Measurements from ENCODE around the gene TMEM63A. TPM values are rescaled to one million over a fixed set of nuclear protein-coding genes. Genes with fewer than 3 reads are reported as not detected.
A peak's percentile ranks its signal among the peaks of the same experiment; 100 is the strongest.
"Not testable (repeated sequence)": the region's sequence is repeated elsewhere in the genome, so short reads cannot be mapped to it uniquely, and the experiment has no call there.

TMEM63A gene
- total RNA-seq (100 to 1,000 TPM in 3 of 5 donors, 10 to 100 TPM in 2; 82.6 to 208 (median 101) TPM), polyA plus RNA-seq (10 to 100 TPM in 2 of 3 donors, 1 to 10 TPM in 1; 5.3 to 25.7 (median 22.8) TPM)
- long read RNA-seq, donor 1, result 0 reads
- long read RNA-seq, donor 2, full-length matches to known transcripts, result 5 of 5 reads
- long read RNA-seq, donor 2, partial matches to known transcripts, result 0 of 5 reads
- long read RNA-seq, donor 2, other reads (novel, unspliced or antisense), result 0 of 5 reads
- long read RNA-seq, donor 3, partial matches to known transcripts, result 0 of 3 reads
- long read RNA-seq, donor 3, other reads (novel, unspliced or antisense), result 0 of 3 reads
- long read RNA-seq, donor 4, result 0 reads
- long read RNA-seq, donor 5, full-length matches to known transcripts, result 5 of 5 reads
- long read RNA-seq, donor 5, partial matches to known transcripts, result 0 of 5 reads
- long read RNA-seq, donor 5, other reads (novel, unspliced or antisense), result 0 of 5 reads
- long read RNA-seq, donor 6, result 0 reads
- long read RNA-seq, donor 7, full-length matches to known transcripts, result 3 of 8 reads
- long read RNA-seq, donor 7, partial matches to known transcripts, result 5 of 8 reads
- long read RNA-seq, donor 7, other reads (novel, unspliced or antisense), result 0 of 8 reads
- long read RNA-seq, donor 8, full-length matches to known transcripts, result 7 of 7 reads
- long read RNA-seq, donor 8, partial matches to known transcripts, result 0 of 7 reads
- long read RNA-seq, donor 8, other reads (novel, unspliced or antisense), result 0 of 7 reads
- long read RNA-seq, donor 9, partial matches to known transcripts, result 0 of 1 reads
- long read RNA-seq, donor 9, other reads (novel, unspliced or antisense), result 0 of 1 reads
- long read RNA-seq, donor 10, full-length matches to known transcripts, result 1 of 1 reads
- long read RNA-seq, donor 10, partial matches to known transcripts, result 0 of 1 reads
- long read RNA-seq, donor 10, other reads (novel, unspliced or antisense), result 0 of 1 reads

DNA sequence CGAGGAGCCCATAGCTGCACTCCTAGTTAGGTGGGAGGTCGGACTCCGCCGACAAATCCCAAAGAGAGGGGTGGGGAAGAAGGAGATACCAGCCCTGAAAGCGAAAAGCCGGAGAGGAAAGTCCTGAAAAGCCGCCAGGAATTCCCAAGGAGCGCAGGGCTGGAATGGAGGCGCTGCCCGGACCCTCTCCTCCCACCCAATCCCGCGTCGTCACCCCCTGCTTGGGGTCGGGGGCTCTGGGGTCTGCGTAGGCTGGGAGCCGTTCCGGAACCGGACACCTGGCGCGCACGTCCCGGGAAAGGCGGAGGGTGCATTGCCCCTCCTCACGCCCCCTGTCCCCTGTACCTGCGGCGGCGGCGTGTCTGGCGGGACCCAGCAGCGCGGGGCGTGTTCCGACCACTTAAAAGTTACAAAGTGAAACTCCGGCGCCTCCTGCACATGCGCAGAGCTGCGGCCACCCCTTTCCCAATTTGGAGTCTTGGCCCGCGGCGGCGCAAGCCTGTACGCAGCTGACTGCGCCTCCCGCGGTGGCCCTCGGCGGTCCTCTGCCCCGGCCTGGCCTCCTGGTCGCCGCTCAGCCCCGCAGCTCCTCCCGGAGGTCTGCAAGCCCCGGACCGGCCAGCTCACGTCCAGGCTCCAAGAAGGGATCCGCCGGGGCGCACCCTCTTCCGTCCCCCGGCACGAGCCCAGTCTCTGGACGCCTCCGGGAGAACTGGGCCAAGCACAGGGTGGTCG is at the start of gene TMEM63A:
TMEM63A (minus strand) TSS at position 422 of the 735 bp plus-strand sequence. CDS start 4,800 bp downstream, outside the sequence.
- intact Hi-C loops (cut with DNase I; ENCODE audit: low total_unique reads), result no loop called here
- Histone ChIP-seq H3K4me1 (peaks cover 47 to 74% (median 53%) of the 10 kb centered on the region in 4 donors), H3K27me3 (no peaks in the 10 kb centered on the region), H3K4me3 (peak within 1 kb of the TSS; percentile 74 to 98 (median 88)), H3K27ac (peak within 1 kb of the TSS; percentile 92 to 96 (median 95)), H3K36me3 (peaks cover 0 to 5% (median 3%) of the 10 kb centered on the region in 4 donors), H3K9me3 (no peaks in the 10 kb centered on the region)
- TF ChIP-seq POLR2AphosphoS5 (IDR thresholded peaks at IDR 0.05), result peak; percentile 60 to 89 (median 86)
- no peak for TF ChIP-seq EP300 (IDR thresholded peaks at IDR 0.05)
- TF ChIP-seq, protein P1, sequence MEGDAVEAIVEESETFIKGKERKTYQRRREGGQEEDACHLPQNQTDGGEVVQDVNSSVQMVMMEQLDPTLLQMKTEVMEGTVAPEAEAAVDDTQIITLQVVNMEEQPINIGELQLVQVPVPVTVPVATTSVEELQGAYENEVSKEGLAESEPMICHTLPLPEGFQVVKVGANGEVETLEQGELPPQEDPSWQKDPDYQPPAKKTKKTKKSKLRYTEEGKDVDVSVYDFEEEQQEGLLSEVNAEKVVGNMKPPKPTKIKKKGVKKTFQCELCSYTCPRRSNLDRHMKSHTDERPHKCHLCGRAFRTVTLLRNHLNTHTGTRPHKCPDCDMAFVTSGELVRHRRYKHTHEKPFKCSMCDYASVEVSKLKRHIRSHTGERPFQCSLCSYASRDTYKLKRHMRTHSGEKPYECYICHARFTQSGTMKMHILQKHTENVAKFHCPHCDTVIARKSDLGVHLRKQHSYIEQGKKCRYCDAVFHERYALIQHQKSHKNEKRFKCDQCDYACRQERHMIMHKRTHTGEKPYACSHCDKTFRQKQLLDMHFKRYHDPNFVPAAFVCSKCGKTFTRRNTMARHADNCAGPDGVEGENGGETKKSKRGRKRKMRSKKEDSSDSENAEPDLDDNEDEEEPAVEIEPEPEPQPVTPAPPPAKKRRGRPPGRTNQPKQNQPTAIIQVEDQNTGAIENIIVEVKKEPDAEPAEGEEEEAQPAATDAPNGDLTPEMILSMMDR (IDR thresholded peaks at IDR 0.05), result peak in 4 of 7 experiments; percentile 10 to 34 (median 24)
- peak in 1 of 4 donors; percentile 4 for TF ChIP-seq POLR2A (IDR thresholded peaks at IDR 0.05)
- peak; percentile 94 to 97 for DNase-seq
- 0 to 2% (median 0%) methylated on average over 17 to 64 of the region's 64 CpGs for WGBS, 5 donors

DNA sequence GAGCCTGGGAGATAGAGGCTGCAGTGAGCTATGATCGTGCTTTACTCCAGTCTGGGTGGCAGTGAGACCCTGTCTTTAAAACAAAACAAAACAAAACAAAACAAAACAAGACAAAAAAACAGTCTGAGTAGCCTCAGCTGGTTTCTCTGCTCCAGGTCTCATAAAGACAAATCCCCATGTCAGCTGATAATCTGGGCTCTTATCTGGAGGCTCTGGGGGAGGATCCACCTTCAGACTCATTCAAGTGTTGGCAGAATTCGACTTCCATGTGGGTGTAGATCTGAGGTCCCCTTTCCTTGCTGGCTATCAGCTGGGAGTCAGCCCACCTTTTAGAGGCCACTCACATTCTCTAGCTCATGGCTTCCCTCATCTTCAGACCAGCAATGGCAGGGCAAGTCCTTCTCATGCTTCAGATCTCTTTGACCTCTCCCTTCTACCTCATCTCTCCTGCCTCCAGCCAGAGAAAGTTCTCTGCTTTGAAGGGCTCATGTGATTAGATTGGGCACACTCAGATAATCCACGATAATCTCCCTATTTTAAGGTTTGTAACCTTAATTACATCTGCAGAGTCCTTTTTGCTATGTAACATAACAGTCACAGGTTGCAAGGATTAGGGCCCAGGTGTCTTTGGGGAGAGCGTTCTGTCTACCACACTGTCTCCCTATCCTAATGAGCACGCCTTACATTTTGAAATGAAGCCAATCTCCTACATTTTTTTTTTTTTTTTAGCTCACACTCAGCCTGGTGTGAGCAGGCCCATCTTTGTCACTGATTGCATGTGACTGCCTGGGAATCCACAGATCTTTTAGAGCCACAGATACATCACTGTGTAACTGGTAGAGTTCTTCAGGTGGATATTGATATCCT is 49.3 kb upstream of the TMEM63A start:
- H3K36me3 ChIP-seq, result no peaks in the 10 kb centered on the region
- H3K9me3 ChIP-seq, result no peaks in the 10 kb centered on the region
- 67 to 83% (median 77%) methylated on average over 5 of the region's 5 CpGs for WGBS, 5 donors
- no peaks in the 10 kb centered on the region for H3K27me3 ChIP-seq
- H3K27ac ChIP-seq, result no peak overlapping the region
- no peak overlapping the region for H3K4me3 ChIP-seq
- H3K4me1 ChIP-seq, result no peaks in the 10 kb centered on the region
- intact Hi-C loops (cut with DNase I; ENCODE audit: low total_unique reads), result no loop called here
- TF ChIP-seq POLR2AphosphoS5 (IDR thresholded peaks at IDR 0.05) (no peak), POLR2A (IDR thresholded peaks at IDR 0.05) (no peak), EP300 (IDR thresholded peaks at IDR 0.05) (no peak)
- TF ChIP-seq, protein P1 (IDR thresholded peaks at IDR 0.05), result no peak
- no peak for DNase-seq

DNA sequence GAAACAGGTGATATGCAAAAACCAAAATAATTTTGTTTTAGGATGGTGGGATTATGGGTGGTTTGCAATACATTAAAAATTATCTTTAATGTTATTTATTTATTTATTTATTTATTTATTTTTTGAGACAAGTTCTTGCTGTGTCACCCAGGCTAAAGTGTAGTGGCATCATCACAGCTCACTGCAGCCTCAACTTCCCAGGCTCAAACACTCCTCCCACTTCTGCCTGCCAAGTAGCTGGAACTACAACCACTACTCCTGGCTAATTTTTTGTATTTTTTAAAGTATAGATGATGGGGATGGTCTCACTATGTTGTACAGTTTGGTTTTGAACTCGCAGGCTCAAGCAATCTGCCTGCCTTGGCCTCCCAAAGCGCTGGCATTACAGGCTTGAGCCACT is 48.4 kb upstream of the TMEM63A start:
- Histone ChIP-seq H3K27ac (no peak overlapping the region), H3K36me3 (no peaks in the 10 kb centered on the region), H3K4me1 (no peaks in the 10 kb centered on the region), H3K27me3 (no peaks in the 10 kb centered on the region), H3K9me3 (no peaks in the 10 kb centered on the region), H3K4me3 (no peak overlapping the region)
- WGBS, 5 donors, result 91 to 95% (median 93%) methylated on average over 2 of the region's 2 CpGs
- DNase-seq, result no peak
- no peak for TF ChIP-seq POLR2AphosphoS5 (IDR thresholded peaks at IDR 0.05)
- intact Hi-C loops (cut with DNase I; ENCODE audit: low total_unique reads), result no loop called here

DNA sequence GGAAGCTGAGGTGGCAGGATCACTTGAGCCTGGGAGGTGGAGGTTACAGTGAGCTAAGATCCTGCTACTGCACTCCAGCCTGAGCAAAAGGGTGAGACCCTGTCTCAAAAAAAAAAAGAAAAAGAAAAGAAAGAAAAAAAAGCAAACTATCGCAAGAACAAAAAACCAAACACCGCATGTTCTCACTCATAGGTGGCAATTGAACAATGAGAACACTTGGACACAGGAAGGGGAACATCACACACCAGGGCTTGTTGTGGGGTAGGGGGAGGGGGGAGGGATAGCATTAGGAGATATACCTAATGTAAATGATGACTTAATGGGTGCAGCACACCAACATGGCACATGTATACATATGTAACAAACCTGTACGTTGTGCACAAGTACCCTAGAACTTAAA is 47.3 kb upstream of the TMEM63A start:
- DNase-seq; intact Hi-C loops (cut with DNase I; ENCODE audit: low total_unique reads); H3K36me3 ChIP-seq; H3K4me3 ChIP-seq; H3K27ac ChIP-seq; H3K27me3 ChIP-seq; H3K9me3 ChIP-seq; H3K4me1 ChIP-seq: not testable (repeated sequence)
- 92 to 98% (median 93%) methylated on average over 3 of the region's 3 CpGs for WGBS, 5 donors
